Prostate gland (tissue), 2 donors: ENCODE measurements around the gene COL5A1.

Experiments
- POLR2A ChIP-seq: fragments of 450-650 bp; IDR thresholded peaks from one replicate; pipeline ENCODE4 v1.6.1; 2016; ENCODE audit warnings: antibody characterized with exemption, mild to moderate bottlenecking
- TF ChIP-seq, protein P1 (sequence below), 4 experiments: fragments of 200-600 bp in 2 of 4; fragments of 450-650 bp in 2 of 4; sonication (generic) in 2 of 4; IDR thresholded peaks; 1 replicate in 3 of 4; 2 replicates in 1 of 4; pipeline ENCODE4 v1.5.1; 2016 to 2019; ENCODE audit warnings: antibody characterized with exemption in 4 of 4, mild to moderate bottlenecking in 2 of 4, moderate library complexity in 2 of 4

DNA sequence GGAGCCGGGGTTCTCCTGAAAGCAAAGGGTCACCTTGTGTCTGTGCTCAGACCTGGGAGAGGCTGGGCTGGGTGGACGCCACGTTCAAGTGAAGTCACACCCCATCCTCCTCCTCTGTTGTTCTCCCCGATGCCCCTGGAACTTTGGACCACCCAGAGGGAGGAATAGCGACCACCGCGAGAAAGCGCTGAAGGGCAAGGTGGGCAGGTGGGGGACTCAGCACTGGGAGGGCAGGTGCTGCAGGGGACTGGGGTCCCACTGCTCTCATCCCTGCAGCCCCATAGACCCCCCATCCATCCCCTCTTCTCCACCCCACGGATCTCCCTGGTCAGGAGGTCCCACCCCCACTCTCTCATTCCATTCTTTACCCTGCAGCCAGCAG, 48.8 kb upstream of the COL5A1 start:
- TF ChIP-seq, protein P1, sequence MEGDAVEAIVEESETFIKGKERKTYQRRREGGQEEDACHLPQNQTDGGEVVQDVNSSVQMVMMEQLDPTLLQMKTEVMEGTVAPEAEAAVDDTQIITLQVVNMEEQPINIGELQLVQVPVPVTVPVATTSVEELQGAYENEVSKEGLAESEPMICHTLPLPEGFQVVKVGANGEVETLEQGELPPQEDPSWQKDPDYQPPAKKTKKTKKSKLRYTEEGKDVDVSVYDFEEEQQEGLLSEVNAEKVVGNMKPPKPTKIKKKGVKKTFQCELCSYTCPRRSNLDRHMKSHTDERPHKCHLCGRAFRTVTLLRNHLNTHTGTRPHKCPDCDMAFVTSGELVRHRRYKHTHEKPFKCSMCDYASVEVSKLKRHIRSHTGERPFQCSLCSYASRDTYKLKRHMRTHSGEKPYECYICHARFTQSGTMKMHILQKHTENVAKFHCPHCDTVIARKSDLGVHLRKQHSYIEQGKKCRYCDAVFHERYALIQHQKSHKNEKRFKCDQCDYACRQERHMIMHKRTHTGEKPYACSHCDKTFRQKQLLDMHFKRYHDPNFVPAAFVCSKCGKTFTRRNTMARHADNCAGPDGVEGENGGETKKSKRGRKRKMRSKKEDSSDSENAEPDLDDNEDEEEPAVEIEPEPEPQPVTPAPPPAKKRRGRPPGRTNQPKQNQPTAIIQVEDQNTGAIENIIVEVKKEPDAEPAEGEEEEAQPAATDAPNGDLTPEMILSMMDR (IDR thresholded peaks at IDR 0.05) = no peak
- TF ChIP-seq POLR2A = no peak
